Neural cell (in vitro differentiated cells): ENCODE data around the gene EDAR. TPM values are rescaled to one million over a fixed set of nuclear protein-coding genes. Genes with fewer than 3 reads are reported as not detected.

Experiments used
- H2AFZ ChIP-seq: fragments of 200-600, 300-800 bp; sonication (generic), shearing (Covaris generic); 2 replicates; pipeline ENCODE4 v1.6.0; 2014; ENCODE audit warnings: low read depth, mild to moderate bottlenecking, antibody characterized with exemption, low read length, moderate library complexity
- H3F3A ChIP-seq: fragments of 200-600 bp; shearing (Covaris generic); 2 replicates; pipeline ENCODE4 v1.6.1; 2016; ENCODE audit warnings: mild to moderate bottlenecking, moderate library complexity, mixed read lengths, antibody characterized with exemption, low read length; ENCODE audit not compliant: insufficient read depth, poor library complexity, severe bottlenecking
- H3K27ac ChIP-seq: fragments of 200-600, 300-800 bp; sonication (generic), shearing (Covaris generic); 2 replicates; pipeline ENCODE4 v1.5.1; 2014; ENCODE audit warnings: mild to moderate bottlenecking, low read length, moderate library complexity
- H3K27me3 ChIP-seq: fragments of 300-800, 200-600 bp; sonication (generic), shearing (Covaris generic); 2 replicates; pipeline ENCODE4 v1.6.0; 2014; ENCODE audit warnings: mild to moderate bottlenecking, low read depth, low read length, moderate library complexity; ENCODE audit not compliant: insufficient read depth
- H3K36me3 ChIP-seq: fragments of 300-800, 200-600 bp; sonication (generic), shearing (Covaris generic); 2 replicates; pipeline ENCODE4 v1.5.1; 2014; ENCODE audit warnings: mild to moderate bottlenecking, antibody characterized with exemption, low read length, moderate library complexity; ENCODE audit not compliant: insufficient read depth
- H3K4me2 ChIP-seq: fragments of 300-800, 200-600 bp; sonication (generic), shearing (Covaris generic); 2 replicates; pipeline ENCODE4 v1.6.0; 2014; ENCODE audit warnings: mild to moderate bottlenecking, low read length
- H3K4me3 ChIP-seq: fragments of 300-800, 200-600 bp; sonication (generic), shearing (Covaris generic); 2 replicates; pipeline ENCODE4 v1.5.1; 2014; ENCODE audit warnings: mild to moderate bottlenecking, low read length, moderate library complexity
- H3K79me2 ChIP-seq: fragments of 200-600 bp; shearing (Covaris generic); replicated peaks from 2 replicates; pipeline ENCODE4 v1.6.0; 2014; ENCODE audit warnings: mild to moderate bottlenecking, low read length, moderate library complexity; ENCODE audit not compliant: insufficient read depth
- H3K9ac ChIP-seq: fragments of 300-800, 200-600 bp; sonication (generic), shearing (Covaris generic); 2 replicates; pipeline ENCODE4 v1.6.1; 2016; ENCODE audit warnings: mild to moderate bottlenecking, low read length, mixed read lengths
- H3K9me2 ChIP-seq: fragments of 200-600 bp; shearing (Covaris generic); 2 replicates; pipeline ENCODE4 v1.6.1; 2016; ENCODE audit warnings: mild to moderate bottlenecking, low read length, mixed read lengths; ENCODE audit not compliant: insufficient read depth
- H3K9me3 ChIP-seq: fragments of 200-600, 300-800 bp; sonication (generic), shearing (Covaris generic); 2 replicates; pipeline ENCODE4 v1.6.1; 2016; ENCODE audit warnings: mild to moderate bottlenecking, mixed run types, low read length, moderate library complexity, mixed read lengths
- H4K20me1 ChIP-seq: fragments of 200-600 bp; shearing (Covaris generic); 2 replicates; pipeline ENCODE4 v1.6.1; 2016; ENCODE audit warnings: mild to moderate bottlenecking, mixed run types; ENCODE audit not compliant: insufficient read depth
- CTCF ChIP-seq: fragments of 450-650 bp; IDR thresholded peaks from 2 replicates; pipeline ENCODE4 v1.5.1; 2014; ENCODE audit warnings: antibody characterized with exemption, mild to moderate bottlenecking, moderate library complexity; ENCODE audit not compliant: poor library complexity, severe bottlenecking
- EP300 ChIP-seq: fragments of 450-650 bp; conservative IDR thresholded peaks from 2 replicates; pipeline ENCODE4 v1.6.1; 2014; ENCODE audit warnings: antibody characterized with exemption, mild to moderate bottlenecking, moderate library complexity; ENCODE audit not compliant: poor library complexity, severe bottlenecking
- EZH2 ChIP-seq: fragments of 200-600, 300-800 bp; shearing (Covaris generic), sonication (generic); IDR thresholded peaks from 2 replicates; pipeline ENCODE4 v1.6.1; 2014; ENCODE audit warnings: antibody characterized with exemption, low read length, borderline replicate concordance, mild to moderate bottlenecking; ENCODE audit not compliant: insufficient read depth, poor library complexity, severe bottlenecking
- MXI1 ChIP-seq: fragments of 450-650 bp; conservative IDR thresholded peaks from 2 replicates; pipeline ENCODE4 v1.6.1; 2014; ENCODE audit warnings: antibody characterized with exemption, mild to moderate bottlenecking; ENCODE audit not compliant: poor library complexity, severe bottlenecking
- POLR2AphosphoS5 ChIP-seq: IDR thresholded peaks from 2 replicates; pipeline ENCODE4 v1.6.1; 2012
- RAD21 ChIP-seq: fragments of 450-650 bp; conservative IDR thresholded peaks from 2 replicates; pipeline ENCODE4 v1.6.1; 2014; ENCODE audit warnings: antibody characterized with exemption, mild to moderate bottlenecking, moderate library complexity
- REST ChIP-seq: IDR thresholded peaks from 2 replicates; pipeline ENCODE4 v1.6.1; 2012; ENCODE audit warnings: borderline replicate concordance
- SMC3 ChIP-seq: fragments of 450-650 bp; conservative IDR thresholded peaks from 2 replicates; pipeline ENCODE4 v1.6.1; 2014; ENCODE audit warnings: antibody characterized with exemption, mild to moderate bottlenecking, moderate library complexity; ENCODE audit not compliant: poor library complexity
- TAF1 ChIP-seq: IDR thresholded peaks from 2 replicates; pipeline ENCODE4 v1.6.1; 2012; ENCODE audit warnings: low read depth
- polyA plus RNA-seq: library from polyadenylated mRNA; depleted of rRNA; stranded (reverse); fragments of >200 nt; gene quantifications from 2 replicates; pipeline ENCODE4 v1.2.3, GENCODE V29; 2014

Gene EDAR
- polyA plus RNA-seq, 1 donor from 2014 or later, result not detected

- Histone ChIP-seq H3K9ac (no peak overlapping the region), H3K79me2 (no peaks in the 10 kb centered on the region), H3K4me2 (no peak overlapping the region), H3K27ac (no peak overlapping the region), H3K4me3 (no peak overlapping the region), H3K27me3 (no peaks in the 10 kb centered on the region), H3K9me2 (no peaks in the 10 kb centered on the region), H3K36me3 (no peaks in the 10 kb centered on the region), H4K20me1 (no peaks in the 10 kb centered on the region), H2AFZ (no peak overlapping the region), H3K9me3 (no peaks in the 10 kb centered on the region), H3F3A (no peaks in the 10 kb centered on the region)
- TF ChIP-seq EP300 (no peak), RAD21 (no peak), POLR2AphosphoS5 (no peak), SMC3 (no peak), REST (no peak), MXI1 (no peak)
These were observed 94.3 kb downstream of the EDAR start for GRCh38 chr2:108894766-108895165.

- Histone ChIP-seq H3K27ac (no peak overlapping the region), H2AFZ (no peak overlapping the region), H3K27me3 (no peaks in the 10 kb centered on the region), H3K9ac (no peak overlapping the region), H3F3A (no peaks in the 10 kb centered on the region), H3K4me2 (no peak overlapping the region), H3K9me2 (no peaks in the 10 kb centered on the region), H3K36me3 (no peaks in the 10 kb centered on the region), H3K9me3 (no peaks in the 10 kb centered on the region), H3K4me3 (no peak overlapping the region), H4K20me1 (no peaks in the 10 kb centered on the region), H3K79me2 (no peaks in the 10 kb centered on the region)
- no peak for TF ChIP-seq EP300
- TF ChIP-seq POLR2AphosphoS5, result no peak
- no peak for TF ChIP-seq REST
- no peak for TF ChIP-seq TAF1
- TF ChIP-seq EZH2, result no peak
- no peak for TF ChIP-seq RAD21
- no peak for TF ChIP-seq SMC3
- no peak for TF ChIP-seq CTCF
- TF ChIP-seq MXI1, result no peak
These were observed 95.7 kb downstream of the EDAR start for GRCh38 chr2:108893277-108893676.
